Measurements from ENCODE around the gene EHF. TPM values are rescaled to one million over a fixed set of nuclear protein-coding genes. Genes with fewer than 3 reads are reported as not detected.

Gene EHF
- total RNA-seq, 2 experiments from 2014 or later, result not detected

- CTCF ChIA-PET, result interaction anchor here (1.0 to 1.3 kb wide), 2 partner anchors 11 to 143 kb away, joined by 4 to 5 read pairs; no protein-coding TSS in a partner anchor
- ATAC-seq, result no peak
- intact Hi-C loops (cut with micrococcal nuclease), result no loop called here
- TF ChIP-seq CTCF (IDR thresholded peaks at IDR 0.05), result no peak
- peaks cover 13% of the 10 kb centered on the region for H3K27me3 Mint-ChIP-seq
- H3K9me3 Mint-ChIP-seq, result peaks cover 4% of the 10 kb centered on the region
- no peak overlapping the region for H3K4me3 Mint-ChIP-seq
- no peak for DNase-seq
- POLR2A ChIA-PET, result no interaction called here
- no peaks in the 10 kb centered on the region for H3K4me1 Mint-ChIP-seq (ENCODE audit: low read depth)
- no peaks in the 10 kb centered on the region for H3K36me3 Mint-ChIP-seq (ENCODE audit: low read depth)
- H3K27ac Mint-ChIP-seq, result no peak overlapping the region
Observed at GRCh38 chr11:34696862-34697261, 76.0 kb downstream of the EHF start.

- Mint-ChIP-seq H3K4me1 (ENCODE audit: low read depth) (no peaks in the 10 kb centered on the region), H3K9me3 (peaks cover 7% of the 10 kb centered on the region), H3K27me3 (peaks cover 12% of the 10 kb centered on the region), H3K27ac (no peak overlapping the region), H3K4me3 (no peak overlapping the region), H3K36me3 (ENCODE audit: low read depth) (no peaks in the 10 kb centered on the region)
- POLR2A ChIA-PET, result no interaction called here
- TF ChIP-seq CTCF (IDR thresholded peaks at IDR 0.05), result no peak
- intact Hi-C loops (cut with micrococcal nuclease), result no loop called here
- ATAC-seq (no peak), DNase-seq (no peak)
- CTCF ChIA-PET, result interaction anchor here (1.6 kb wide), 1 partner anchor 10 kb away, joined by 5 read pairs; no protein-coding TSS in a partner anchor
Observed at GRCh38 chr11:34706709-34707461, 86.0 kb downstream of the EHF start.

- CTCF ChIA-PET, result interaction anchor here (1.6 kb wide), 1 partner anchor 11 kb away, joined by 5 read pairs; no protein-coding TSS in a partner anchor
- no peak overlapping the region for H3K27ac Mint-ChIP-seq
- intact Hi-C loops (cut with micrococcal nuclease), result no loop called here
- no peak overlapping the region for H3K4me3 Mint-ChIP-seq
- no peaks in the 10 kb centered on the region for H3K4me1 Mint-ChIP-seq (ENCODE audit: low read depth)
- POLR2A ChIA-PET, result no interaction called here
- no peak for ATAC-seq
- H3K27me3 Mint-ChIP-seq, result peaks cover 12% of the 10 kb centered on the region
- no peak for TF ChIP-seq CTCF (IDR thresholded peaks at IDR 0.05)
- H3K9me3 Mint-ChIP-seq, result peaks cover 12% of the 10 kb centered on the region
- H3K36me3 Mint-ChIP-seq (ENCODE audit: low read depth), result no peaks in the 10 kb centered on the region
- no peak for DNase-seq
Observed at GRCh38 chr11:34707462-34707840, 86.6 kb downstream of the EHF start.

Other genes with a start within 250 kb of the EHF start
- 10 to 100 TPM; 23.9 to 24.8 TPM for gene CAT, start 182.2 kb upstream of the EHF start, total RNA-seq
- gene ELF5, start 107.3 kb upstream of the EHF start, total RNA-seq, result not detected

All from activated CD8-positive, alpha-beta T cell treated with anti-CD3 and anti-CD28 coated beads for 36 hours (primary cell).